GM20431 (cell line): ENCODE data around the gene FAM89A.
"Not testable (repeated sequence)": the region's sequence is repeated elsewhere in the genome, so short reads cannot be mapped to it uniquely, and the experiment has no call there.

Source experiments
- in situ Hi-C: fragments of 300-500 bp; cut with MseI, MboI; formaldehyde crosslinking; loops from one replicate; pipeline ENCODE4 v1.15.0; 2020; ENCODE audit warnings: low sequenced_read_pairs; ENCODE audit not compliant: unreplicated experiment

FAM89A gene

GRCh38 chr1:231058416-231059109, 18.5 kb upstream of the FAM89A start:
- in situ Hi-C loops = no loop called here

DNA sequence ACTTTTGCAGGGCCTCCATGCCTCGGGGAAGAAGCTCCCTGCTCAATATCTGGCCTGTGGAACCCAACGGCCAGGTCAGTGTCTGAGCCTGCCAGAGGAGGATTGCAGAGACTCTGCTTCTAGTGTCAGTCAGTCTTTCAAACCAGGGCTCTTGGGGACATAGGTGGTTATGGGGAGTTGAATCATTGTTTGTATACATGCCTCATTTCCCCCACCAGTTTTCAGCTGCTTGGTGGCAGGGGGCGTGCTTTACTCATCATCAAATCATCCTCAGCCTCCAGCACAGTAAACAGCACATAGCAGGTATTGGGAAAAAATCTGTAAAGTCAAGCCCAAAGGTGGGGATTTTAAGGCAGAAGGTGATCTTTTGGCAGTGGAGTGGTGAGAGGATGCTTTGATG, 17.4 kb upstream of the FAM89A start:
- in situ Hi-C loops = no loop called here

- in situ Hi-C loops = no loop called here
These were observed 15.2 kb upstream of the FAM89A start for GRCh38 chr1:231055271-231055670.

DNA sequence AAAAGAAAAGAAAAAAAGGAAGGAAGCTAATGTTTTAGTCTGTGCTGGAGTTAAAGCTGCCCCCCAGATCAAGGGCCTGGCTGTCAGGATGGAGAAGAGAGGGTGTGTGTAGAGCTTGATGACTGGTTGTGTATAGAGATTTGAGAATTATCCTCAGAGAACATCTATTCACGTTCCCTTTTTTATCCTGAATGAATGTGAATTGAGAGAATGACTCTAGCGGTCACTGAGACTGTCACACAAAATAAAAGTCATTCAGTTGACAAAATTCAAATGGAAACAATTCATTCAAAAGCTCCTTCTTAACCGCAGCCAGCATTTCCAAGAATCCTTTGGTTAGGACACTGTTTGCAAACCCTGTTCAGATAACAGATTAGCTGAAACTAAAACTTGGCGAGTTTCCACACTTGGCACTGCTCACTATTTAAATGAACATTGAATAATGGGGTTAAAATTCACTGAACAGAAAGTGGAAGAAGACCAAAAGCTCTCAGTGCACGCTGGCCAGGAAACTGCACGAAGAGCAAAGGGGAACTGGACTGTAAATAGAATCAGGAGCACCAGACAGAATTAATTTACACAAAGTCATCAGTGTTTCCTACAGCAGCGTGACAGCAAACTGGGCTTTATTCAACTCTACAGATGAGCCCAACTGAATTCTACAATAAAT, 13.6 kb upstream of the FAM89A start:
- in situ Hi-C loops = no loop called here

GRCh38 chr1:231052777-231053176, 12.7 kb upstream of the FAM89A start:
- in situ Hi-C loops = no loop called here

DNA sequence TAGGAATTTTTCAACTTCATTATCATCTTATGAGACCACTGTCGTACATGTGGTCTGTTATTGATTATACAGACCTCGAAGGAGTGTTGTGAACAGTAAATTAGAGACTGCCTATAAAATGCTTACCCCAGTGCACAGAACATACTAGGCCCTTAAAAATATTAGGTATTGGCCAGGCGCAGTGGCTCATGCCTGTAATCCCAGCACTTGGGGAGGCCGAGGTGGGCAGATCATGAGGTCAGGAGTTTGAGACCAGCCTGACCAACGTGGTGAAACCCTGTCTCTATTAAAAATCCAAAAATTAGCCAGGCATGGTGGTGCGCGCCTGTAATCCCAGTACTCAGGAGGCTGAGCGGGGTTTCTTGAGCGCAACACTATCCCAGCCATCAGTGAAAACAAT, 10.9 kb upstream of the FAM89A start:
- in situ Hi-C loops = not testable (repeated sequence)

DNA sequence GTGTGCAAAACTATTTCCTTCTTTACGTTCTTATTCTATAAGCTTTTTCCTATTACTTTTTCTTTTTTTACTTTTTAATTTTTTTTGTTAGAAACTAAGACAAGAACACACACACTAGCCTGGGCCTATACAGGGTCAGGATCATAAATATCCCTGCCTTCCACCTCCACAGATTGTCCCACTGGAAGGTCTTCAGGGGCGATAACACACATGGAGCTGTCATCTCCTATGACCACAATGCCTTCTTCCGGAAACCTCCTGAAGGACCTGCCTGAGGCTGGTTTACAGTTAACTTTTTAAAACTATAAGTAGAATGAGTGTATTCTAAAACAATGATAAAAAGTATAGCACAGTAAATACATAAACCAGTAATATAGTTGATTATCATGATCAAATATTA, 10.3 kb upstream of the FAM89A start:
- in situ Hi-C loops = no loop called here

DNA sequence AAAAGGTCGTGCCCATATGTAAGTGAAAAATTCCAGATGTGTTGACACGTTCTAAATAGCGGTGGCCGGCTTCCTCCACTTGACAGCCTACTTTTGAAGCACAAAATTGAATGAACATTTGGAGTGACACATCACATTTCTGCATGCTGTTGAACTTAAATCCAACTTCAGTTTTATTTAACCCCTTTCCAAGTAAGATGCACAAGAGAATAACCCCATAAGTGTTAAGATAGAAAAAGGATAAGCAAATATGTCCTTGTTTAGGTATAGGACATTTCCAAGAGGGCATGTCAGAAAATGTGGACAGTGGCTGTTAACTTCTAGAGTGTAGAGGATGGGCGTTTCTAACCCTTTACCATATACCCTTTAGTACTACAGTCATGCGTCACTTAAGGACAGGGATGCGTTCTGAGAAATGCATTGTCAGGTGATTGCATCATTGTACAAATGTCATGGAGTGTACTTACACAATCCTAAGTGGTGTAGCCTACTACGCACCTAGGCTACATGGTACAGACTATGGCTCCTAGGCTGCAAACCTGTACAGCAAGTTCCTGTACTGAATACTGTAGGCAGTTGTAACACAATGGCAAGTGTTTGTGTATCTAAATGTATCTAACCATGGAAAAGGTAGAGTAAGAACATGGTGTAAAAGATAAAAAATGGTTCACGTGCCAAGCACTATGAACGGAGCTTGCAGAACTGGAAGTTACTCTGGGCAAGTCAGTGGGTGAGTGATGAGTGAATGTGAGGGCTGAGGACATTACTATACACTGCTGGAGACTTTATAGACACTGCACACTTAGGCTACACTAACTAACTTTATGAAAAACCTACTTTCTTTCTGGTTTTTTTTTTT, 9.3 kb upstream of the FAM89A start:
- in situ Hi-C loops = no loop called here

GRCh38 chr1:231048419-231048818, 8.4 kb upstream of the FAM89A start:
- in situ Hi-C loops = not testable (repeated sequence)

- in situ Hi-C loops = not testable (repeated sequence)
These were observed 7.5 kb upstream of the FAM89A start for GRCh38 chr1:231047529-231047928.

DNA sequence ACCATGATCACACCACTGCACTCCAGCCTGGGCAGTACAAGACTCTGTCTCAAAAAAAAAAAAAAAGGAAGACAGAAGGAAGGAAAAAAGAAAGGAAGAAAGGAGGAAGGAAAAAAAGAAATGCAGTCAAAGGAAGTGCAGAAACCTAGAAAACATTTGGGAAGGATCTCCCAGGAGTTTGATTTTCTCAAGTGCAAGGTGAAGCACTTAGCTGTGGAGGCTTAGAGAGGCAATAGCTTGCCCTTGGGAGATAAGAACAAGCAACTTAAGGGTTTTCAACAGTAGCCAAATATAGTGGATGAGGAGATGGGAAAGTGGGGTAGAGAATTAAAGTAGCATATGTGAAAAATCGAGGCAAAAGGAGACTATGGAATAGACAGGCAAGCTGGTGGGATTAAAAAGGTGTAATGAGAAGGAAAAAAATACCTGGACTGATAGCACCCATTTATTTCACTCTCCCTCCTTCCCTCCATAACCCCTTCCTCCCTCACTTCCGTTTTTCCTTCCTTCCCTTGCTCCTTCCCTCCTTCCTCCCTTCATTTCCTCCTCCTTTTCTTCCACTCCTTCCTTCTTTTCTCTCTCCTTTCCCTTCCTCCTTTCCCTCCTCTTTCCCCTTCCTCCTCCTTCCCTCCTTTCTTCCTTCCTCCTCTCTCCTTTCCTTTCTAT, 6.8 kb upstream of the FAM89A start:
- in situ Hi-C loops = no loop called here

- in situ Hi-C loops = not testable (repeated sequence)
These were observed 6.1 kb upstream of the FAM89A start for GRCh38 chr1:231045921-231046729.

DNA sequence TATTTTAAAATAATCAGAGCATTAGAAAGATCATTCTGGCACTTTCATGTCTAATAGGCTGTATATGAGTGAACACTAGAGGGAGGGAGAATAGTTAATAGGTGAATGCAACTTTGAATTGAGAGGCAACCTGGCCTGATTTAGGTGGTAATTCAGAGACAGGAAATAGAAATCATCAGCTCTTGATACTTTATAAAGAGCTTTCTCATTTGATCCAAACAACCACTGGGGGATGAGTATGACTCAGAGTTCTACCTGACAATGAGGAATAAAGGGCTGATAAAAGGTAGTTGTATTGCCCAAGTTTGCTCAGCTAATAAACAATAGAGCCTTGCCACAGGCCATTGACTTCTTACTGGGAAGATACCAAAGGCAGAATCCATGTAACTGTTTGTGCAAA, 5.2 kb upstream of the FAM89A start:
- in situ Hi-C loops = no loop called here

GRCh38 chr1:231044588-231044987, 4.5 kb upstream of the FAM89A start:
- in situ Hi-C loops = no loop called here

DNA sequence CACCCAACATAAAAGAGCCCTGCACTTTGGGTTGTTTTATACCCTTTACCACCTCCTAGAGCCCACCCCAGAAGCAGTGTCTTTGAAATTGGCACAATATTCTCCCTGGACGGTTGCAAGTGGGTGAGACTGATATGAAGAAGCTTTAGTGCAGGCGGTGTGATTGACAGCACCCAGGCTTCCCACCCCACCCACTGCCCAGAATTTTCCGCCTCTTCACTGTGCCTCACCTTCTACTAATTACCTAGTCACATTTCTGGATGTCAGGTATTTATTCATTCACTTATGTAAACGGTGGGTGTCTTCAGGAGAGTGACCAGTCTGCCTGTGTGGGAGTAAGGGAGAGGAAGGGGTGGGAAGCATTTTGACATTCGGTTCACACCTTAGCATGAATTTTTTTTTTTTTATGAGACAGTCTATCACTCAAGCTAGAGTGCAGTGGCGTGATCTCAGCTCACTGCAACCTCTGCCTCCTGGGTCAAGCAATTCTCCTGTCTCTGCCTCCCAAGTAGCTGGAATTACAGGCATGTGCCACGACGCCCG, 1.7 kb upstream of the FAM89A start:
- in situ Hi-C loops = no loop called here

GRCh38 chr1:231040800-231041718, 1.0 kb upstream of the FAM89A start:
- in situ Hi-C loops = no loop called here

DNA sequence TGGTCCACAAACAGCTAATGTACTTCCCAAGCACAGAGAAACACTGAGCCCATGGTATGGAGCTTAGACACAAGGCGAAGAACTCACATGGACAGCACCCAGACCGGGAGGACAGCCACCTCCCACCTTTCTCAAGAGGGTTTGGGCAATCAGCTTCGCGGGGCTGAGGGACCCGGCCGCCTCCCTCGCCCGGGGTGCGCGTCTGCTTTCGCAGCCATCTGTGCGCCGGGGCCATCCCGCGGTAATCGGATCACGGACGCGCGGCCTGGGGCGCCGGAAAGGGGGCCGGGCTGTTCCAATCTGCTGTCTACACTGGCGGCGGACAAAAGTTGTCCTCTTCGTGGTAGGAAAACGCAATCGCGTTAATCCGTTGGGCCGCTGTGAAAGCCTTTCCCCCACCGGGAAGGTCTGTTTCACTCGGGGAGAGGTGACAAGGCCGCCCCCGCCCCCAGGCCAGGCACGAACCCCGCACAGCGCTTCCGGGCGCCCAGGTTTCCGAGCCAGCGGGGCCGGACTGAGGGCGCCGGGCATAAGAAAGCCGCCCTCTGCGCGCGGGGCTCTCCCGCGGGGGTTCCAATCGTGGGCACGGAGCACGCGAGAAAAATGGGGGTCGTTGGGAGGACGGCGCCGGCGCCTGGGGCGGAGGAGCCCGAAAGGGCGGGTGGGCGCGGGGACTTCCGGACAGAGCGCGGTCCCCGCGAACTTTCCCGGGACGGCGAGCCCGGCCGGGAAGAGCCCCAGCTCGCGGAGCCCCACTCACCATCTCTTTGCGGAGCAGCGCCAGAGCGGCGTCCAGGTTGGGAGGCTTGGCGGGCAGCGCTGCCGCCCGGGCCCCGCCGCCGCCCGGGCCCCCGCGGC, 664 bp downstream of the FAM89A start:
- in situ Hi-C loops = no loop called here
